Measurements from ENCODE around the gene HOXA6.

The HOXA6 gene

GRCh38 chr7:27167916-27168264 is 20.3 kb upstream of the HOXA6 start:
- no peak overlapping the region for H3K4me2 ChIP-seq (ENCODE audit: low read length)
- H3F3A ChIP-seq (ENCODE audit: insufficient read depth, low read length): 0 out of 2 replicates have a peak, but pooled peaks cover 3% of the 10 kb centered on the region
- no peak overlapping the region for H3K4me3 ChIP-seq (ENCODE audit: low read depth, low read length, poor library complexity, severe bottlenecking)
- H3K9me3 ChIP-seq (ENCODE audit: low read length): no peaks in the 10 kb centered on the region
- H3K9ac ChIP-seq (ENCODE audit: low read length): no peak overlapping the region
- H3K79me2 ChIP-seq (ENCODE audit: insufficient read depth, low read length): no peaks in the 10 kb centered on the region
- no peak overlapping the region for H3K27ac ChIP-seq (ENCODE audit: low read depth, low read length, poor library complexity, severe bottlenecking)
- no peaks in the 10 kb centered on the region for H3K36me3 ChIP-seq (ENCODE audit: insufficient read depth, low read length)
- H3K4me1 ChIP-seq (ENCODE audit: insufficient read depth, low read length, severe bottlenecking): peaks cover 4% of the 10 kb centered on the region
- no peak overlapping the region for H2AFZ ChIP-seq (ENCODE audit: low read length)
- H3K9me2 ChIP-seq (ENCODE audit: low read depth, low read length): no peaks in the 10 kb centered on the region
- H4K20me1 ChIP-seq (ENCODE audit: insufficient read depth, low read length): no peaks in the 10 kb centered on the region
- TF ChIP-seq EZH2 (IDR thresholded peaks at IDR 0.05; ENCODE audit: borderline replicate concordance, low read length) (no peak), CTCF (IDR thresholded peaks at IDR 0.05; ENCODE audit: low read length) (no peak)
- peaks cover 11% of the 10 kb centered on the region; the same call in 1 of the 2 replicates for H3K27me3 ChIP-seq (ENCODE audit: insufficient read depth, low read length)

DNA sequence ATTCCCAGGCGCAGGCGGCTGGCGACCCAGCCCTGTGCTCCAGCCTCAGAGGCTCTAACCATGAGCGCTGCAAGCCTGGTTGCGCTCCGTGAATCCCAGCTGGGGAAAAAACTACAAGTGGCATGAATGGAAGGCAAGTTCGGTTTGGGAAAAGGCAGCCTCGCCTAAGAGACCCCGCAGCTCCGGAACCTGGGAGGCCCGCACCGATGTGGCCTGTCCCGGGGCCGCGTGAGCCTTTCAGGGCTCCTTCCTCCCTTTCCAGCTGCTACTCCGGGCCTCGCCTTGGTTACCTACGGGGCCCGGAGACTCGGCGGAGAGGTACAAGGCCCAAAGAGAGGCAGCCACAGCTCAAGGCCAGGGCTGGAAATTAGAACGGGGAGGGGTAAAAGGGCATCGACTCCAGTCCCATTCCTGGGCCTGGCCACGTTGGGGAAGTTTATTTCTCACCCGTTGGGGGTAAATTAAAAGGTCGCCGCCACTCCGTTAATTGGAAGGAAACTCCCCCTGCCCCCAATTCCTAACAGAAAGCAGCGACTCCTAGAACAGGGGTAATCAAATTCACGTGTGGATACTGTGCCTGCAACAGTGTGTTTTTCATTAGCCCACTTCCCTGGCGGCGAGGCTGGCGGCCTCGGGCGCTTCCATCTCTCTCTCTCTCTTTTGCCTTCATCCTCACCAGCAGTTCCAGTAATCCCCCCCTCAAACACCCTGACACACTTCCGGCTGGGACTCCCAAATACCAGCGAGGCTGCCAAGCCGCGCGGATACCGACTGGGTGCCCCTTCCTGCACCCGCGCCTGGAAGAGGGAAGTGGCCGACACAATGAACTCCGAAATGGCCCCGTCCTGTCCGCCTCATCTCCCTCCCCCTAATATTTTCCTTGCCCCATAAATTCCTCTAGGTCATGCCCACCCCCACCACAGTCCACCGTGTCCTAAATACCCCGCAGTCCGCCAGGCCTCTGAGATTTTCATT is 19.2 kb upstream of the HOXA6 start:
- TF ChIP-seq EZH2 (IDR thresholded peaks at IDR 0.05; ENCODE audit: borderline replicate concordance, low read length) (no peak), CTCF (IDR thresholded peaks at IDR 0.05; ENCODE audit: low read length) (no peak)
- no peaks in the 10 kb centered on the region for H3K4me1 ChIP-seq (ENCODE audit: insufficient read depth, low read length, severe bottlenecking)
- no peaks in the 10 kb centered on the region for H3K9me3 ChIP-seq (ENCODE audit: low read length)
- no peaks in the 10 kb centered on the region for H4K20me1 ChIP-seq (ENCODE audit: insufficient read depth, low read length)
- H3K4me3 ChIP-seq (ENCODE audit: low read depth, low read length, poor library complexity, severe bottlenecking): no peak overlapping the region
- H2AFZ ChIP-seq (ENCODE audit: low read length): no peak overlapping the region
- no peak overlapping the region for H3K9ac ChIP-seq (ENCODE audit: low read length)
- H3F3A ChIP-seq (ENCODE audit: insufficient read depth, low read length): 0 out of 2 replicates have a peak, but pooled peaks cover 8% of the 10 kb centered on the region
- no peaks in the 10 kb centered on the region for H3K9me2 ChIP-seq (ENCODE audit: low read depth, low read length)
- H3K79me2 ChIP-seq (ENCODE audit: insufficient read depth, low read length): no peaks in the 10 kb centered on the region
- H3K27me3 ChIP-seq (ENCODE audit: insufficient read depth, low read length): peaks cover 4% of the 10 kb centered on the region; the same call in 1 of the 2 replicates
- H3K4me2 ChIP-seq (ENCODE audit: low read length): no peak overlapping the region
- no peaks in the 10 kb centered on the region for H3K36me3 ChIP-seq (ENCODE audit: insufficient read depth, low read length)
- H3K27ac ChIP-seq (ENCODE audit: low read depth, low read length, poor library complexity, severe bottlenecking): no peak overlapping the region

DNA sequence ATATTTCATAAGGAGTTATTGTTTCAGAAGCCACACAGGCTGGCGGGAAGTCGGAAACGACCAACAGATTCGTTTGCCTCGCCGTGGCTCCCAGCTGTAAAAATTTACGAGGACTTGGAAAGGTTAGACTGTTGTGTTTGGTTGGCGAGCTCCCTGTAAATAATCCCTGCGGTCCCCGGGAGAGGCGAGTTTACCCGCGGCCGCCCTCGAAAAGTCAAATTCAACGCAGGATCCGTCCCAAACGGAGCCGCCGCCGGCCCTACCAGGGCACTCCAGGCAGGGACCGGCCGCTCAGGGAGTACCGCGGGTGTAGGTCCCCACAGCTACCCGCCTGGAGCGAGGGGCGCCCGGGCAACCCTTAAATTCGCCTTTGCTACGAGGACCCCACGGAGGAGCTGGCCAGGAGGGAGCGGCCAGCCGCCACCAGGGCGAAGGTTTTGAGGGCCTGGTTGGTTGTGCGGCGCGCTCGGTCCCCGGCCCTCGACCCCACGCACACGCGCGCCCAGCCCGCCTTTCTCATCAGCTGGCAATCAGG is 18.5 kb upstream of the HOXA6 start:
- Histone ChIP-seq H3K27ac (ENCODE audit: low read depth, low read length, poor library complexity, severe bottlenecking) (no peak overlapping the region), H3F3A (ENCODE audit: insufficient read depth, low read length) (0 out of 2 replicates have a peak, but pooled peaks cover 8% of the 10 kb centered on the region), H3K4me3 (ENCODE audit: low read depth, low read length, poor library complexity, severe bottlenecking) (no peak overlapping the region), H4K20me1 (ENCODE audit: insufficient read depth, low read length) (no peaks in the 10 kb centered on the region), H3K9ac (ENCODE audit: low read length) (no peak overlapping the region), H2AFZ (ENCODE audit: low read length) (no peak overlapping the region), H3K79me2 (ENCODE audit: insufficient read depth, low read length) (no peaks in the 10 kb centered on the region), H3K27me3 (ENCODE audit: insufficient read depth, low read length) (peaks cover 4% of the 10 kb centered on the region; the same call in 1 of the 2 replicates), H3K9me3 (ENCODE audit: low read length) (no peaks in the 10 kb centered on the region), H3K4me1 (ENCODE audit: insufficient read depth, low read length, severe bottlenecking) (peaks cover 4% of the 10 kb centered on the region), H3K4me2 (ENCODE audit: low read length) (no peak overlapping the region), H3K36me3 (ENCODE audit: insufficient read depth, low read length) (no peaks in the 10 kb centered on the region), H3K9me2 (ENCODE audit: low read depth, low read length) (no peaks in the 10 kb centered on the region)
- TF ChIP-seq EZH2 (IDR thresholded peaks at IDR 0.05; ENCODE audit: borderline replicate concordance, low read length) (no peak), CTCF (IDR thresholded peaks at IDR 0.05; ENCODE audit: low read length) (no peak)
